ENCODE measurements around the gene SHISA7. TPM values are rescaled to one million over a fixed set of nuclear protein-coding genes. Genes with fewer than 3 reads are reported as not detected.

SHISA7 gene
- total and polyA plus RNA-seq, 2 of the 4 experiments (the other 2 are of a cell fraction) = not detected

- no peak overlapping the region for H3K4ac ChIP-seq (ENCODE audit: low read depth, low read length)
- peaks cover 3% of the 10 kb centered on the region; the same call in 1 of the 2 replicates for H3K4me1 ChIP-seq (ENCODE audit: control insufficient read depth, insufficient read depth, low read length)
- no peak overlapping the region for H4K5ac ChIP-seq (ENCODE audit: low read depth, low read length)
- peaks cover 10% of the 10 kb centered on the region for H4K20me1 ChIP-seq (ENCODE audit: insufficient read depth, low read length)
- H3K36me3 ChIP-seq (ENCODE audit: control insufficient read depth, insufficient read depth, low read length) = no peaks in the 10 kb centered on the region; the same call in 1 of the 2 replicates
- peak overlapping the region; percentile 65; the same call in 1 of the 2 replicates for H3K4me3 ChIP-seq (ENCODE audit: insufficient read depth, low read depth, low read length)
- no peak overlapping the region for H3K56ac ChIP-seq (ENCODE audit: extremely low read depth, insufficient read depth, low read length)
- H3K9ac ChIP-seq (ENCODE audit: low read depth, low read length) = peak overlapping the region; percentile 46; the same call in 1 of the 2 replicates
- 35% methylated on average over 3 of the region's 16 CpGs; no CpG with 5 or more reads in 1 of the 2 experiments for WGBS, 2 experiments (ENCODE audit: extremely low coverage in 2 of 2, insufficient read length in 1 of 2)
- no peaks in the 10 kb centered on the region for H3K27me3 ChIP-seq (ENCODE audit: control insufficient read depth, insufficient read depth, low read length)
- DNase-seq (peak; percentile 31), ATAC-seq (ENCODE audit: low read depth) (no peak)
- H2BK5ac ChIP-seq (ENCODE audit: low read depth, low read length, poor library complexity, severe bottlenecking) = no peak overlapping the region
- no peak overlapping the region for H2AK5ac ChIP-seq (ENCODE audit: low read depth, low read length)
- H3K79me1 ChIP-seq (ENCODE audit: low read depth in 1 of 2, low read length in 2 of 2) = peaks cover 5 to 28% of the 10 kb centered on the region in 2 experiments; a peak in 3 of 4 replicates
- in situ Hi-C loops (cut with MboI; ENCODE audit: low sequenced_read_pairs) = no loop called here
- TSS peak; percentile 79 for BruUV-seq (replicated peaks)
- no peak overlapping the region for H2BK120ac ChIP-seq (ENCODE audit: low read depth, low read length)
- no peak overlapping the region for H2BK15ac ChIP-seq (ENCODE audit: low read depth, low read length)
- no peak overlapping the region for H2AFZ ChIP-seq (replicated peaks; ENCODE audit: low read length, poor library complexity)
- no peak overlapping the region for H3K18ac ChIP-seq (ENCODE audit: low read depth, low read length)
- 0 out of 2 replicates have a peak, but pooled peaks cover 4% of the 10 kb centered on the region for H3K9me1 ChIP-seq (ENCODE audit: insufficient read depth, low read length)
- CTCF ChIA-PET = interaction anchor here (0.6 to 1.4 kb wide), 3 partner anchors 8 to 44 kb away, joined by 3 to 5 read pairs (median 3); no protein-coding TSS in a partner anchor
- H2AK9ac ChIP-seq (replicated peaks; ENCODE audit: low read depth, low read length, poor library complexity) = no peak overlapping the region
- intact Hi-C loops (cut with micrococcal nuclease) = loop anchor here (2.0 kb wide), 1 partner anchor 147 kb away; no protein-coding TSS in a partner anchor
- H3K4me2 ChIP-seq (ENCODE audit: low read depth, low read length) = peak overlapping the region; percentile 52
- H3K23ac ChIP-seq (ENCODE audit: low read depth, low read length) = no peak overlapping the region
- dilution Hi-C loops (cut with HindIII; ENCODE audit: low sequenced_read_pairs, unreplicated experiment) = no loop called here
- H2BK20ac ChIP-seq (ENCODE audit: low read depth, low read length) = no peak overlapping the region
- no peaks in the 10 kb centered on the region for H3K9me3 ChIP-seq (ENCODE audit: control insufficient read depth, insufficient read depth, low read length)
- peak overlapping the region; percentile 53; the same call in 1 of the 2 replicates for H3K27ac ChIP-seq (ENCODE audit: insufficient read depth, low read length)
- TF ChIP-seq RCOR1 (IDR thresholded peaks at IDR 0.05; ENCODE audit: insufficient replicate concordance, low read length) (no peak), CEBPB (IDR thresholded peaks at IDR 0.05; ENCODE audit: low read depth, low read length) (peak; percentile 55), USF2 (IDR thresholded peaks at IDR 0.05; ENCODE audit: low read depth, low read length) (no peak), MXI1 (IDR thresholded peaks at IDR 0.05; ENCODE audit: borderline replicate concordance, low read depth, low read length) (no peak), POLR2A (IDR thresholded peaks at IDR 0.05; ENCODE audit: low read depth, low read length) (no peak), MAZ (IDR thresholded peaks at IDR 0.05; ENCODE audit: borderline replicate concordance, low read depth, low read length) (no peak)
- POLR2A ChIA-PET (ENCODE audit: unreplicated experiment) = no interaction called here
- no peak overlapping the region for H4K91ac ChIP-seq (ENCODE audit: insufficient read depth, low read depth, low read length)
- H4K8ac ChIP-seq (ENCODE audit: low read depth in 2 of 2, low read length in 2 of 2) = no peak overlapping the region
- H3K14ac ChIP-seq (replicated peaks; ENCODE audit: low read depth, low read length) = no peak overlapping the region
These were observed 17.0 kb upstream of the SHISA7 start for GRCh38 chr19:55459950-55460657.

Data from IMR-90 (cell line).